Esophagus squamous epithelium (tissue), 4 donors: Measurements from ENCODE around the gene MAP7D1.

ENCODE experiments used
- CTCF ChIP-seq, 6 experiments: fragments of 450-650 bp in 4 of 6; fragments of 200-600 bp in 2 of 6; sonication (generic) in 2 of 6; IDR thresholded peaks; one replicate each; pipeline ENCODE4 v1.5.1; 2016 to 2019; ENCODE audit warnings: antibody characterized with exemption in 6 of 6, mild to moderate bottlenecking in 4 of 6, moderate library complexity in 4 of 6
- POLR2A ChIP-seq, 4 donors: fragments of 450-650 bp; IDR thresholded peaks; one replicate each; pipeline ENCODE4 v1.6.1; 2017; ENCODE audit warnings: antibody characterized with exemption in 4 of 4, mild to moderate bottlenecking in 4 of 4, moderate library complexity in 3 of 4

GRCh38 chr1:36172983-36173382 is 17.0 kb downstream of the MAP7D1 start:
- no peak for TF ChIP-seq CTCF (IDR thresholded peaks at IDR 0.05)
- no peak for TF ChIP-seq POLR2A (IDR thresholded peaks at IDR 0.05)
